HS-27A (cell line): ENCODE measurements around the gene DPH5.

Experiments used
- DNase-seq: peaks from one replicate; pipeline ENCODE4 v3.0.0-alpha.2; 2012; ENCODE audit warnings: low read depth, missing footprints

Gene DPH5

GRCh38 chr1:100941580-100942216, 83.9 kb downstream of the DPH5 start:
- DNase-seq = no peak

DNA sequence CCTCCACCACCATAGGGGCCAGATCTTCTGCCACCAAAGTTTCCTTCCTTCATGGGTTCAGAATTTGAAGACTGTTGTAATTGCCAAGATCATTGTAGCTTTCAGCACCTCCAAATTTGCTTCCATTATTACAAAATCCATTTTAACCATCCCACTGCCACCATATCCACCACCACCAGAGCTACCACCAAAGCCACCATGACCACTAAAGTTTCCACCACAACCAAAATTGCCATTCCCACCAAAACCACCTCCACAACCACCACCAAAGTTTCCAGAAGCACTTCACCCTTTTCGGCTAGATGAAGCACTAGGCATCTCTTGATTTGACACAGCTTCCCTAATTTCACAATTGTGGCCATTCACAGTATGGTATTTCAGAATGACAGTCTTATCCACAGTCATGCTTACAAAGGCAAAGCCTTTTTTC, 84.5 kb downstream of the DPH5 start:
- no peak for DNase-seq
